NOMO-1 treated with DMSO at 0.1 percent for 48 hours (cell line): Measurements from ENCODE around the gene RNF126.

Source experiments
- DNase-seq: peaks from one replicate; lab custom pipeline; 2025; ENCODE audit not compliant: unreplicated experiment; lab: John Stamatoyannopoulos, UW

Gene RNF126

GRCh38 chr19:648305-648704 is 14.7 kb downstream of the RNF126 start:
- no peak for DNase-seq

GRCh38 chr19:647566-648284 is 15.3 kb downstream of the RNF126 start:
- no peak for DNase-seq

GRCh38 chr19:646779-647565 is 16.0 kb downstream of the RNF126 start:
- DNase-seq, result no peak

- DNase-seq, result no peak
These were observed 16.9 kb downstream of the RNF126 start for GRCh38 chr19:645912-646778.

GRCh38 chr19:644789-645188 is 18.2 kb downstream of the RNF126 start:
- no peak for DNase-seq

GRCh38 chr19:644363-644762 is 18.7 kb downstream of the RNF126 start:
- DNase-seq, result no peak

- DNase-seq, result no peak
These were observed 19.3 kb downstream of the RNF126 start for GRCh38 chr19:643736-644135.

GRCh38 chr19:642767-643727 is 20.0 kb downstream of the RNF126 start:
- no peak for DNase-seq

GRCh38 chr19:641702-642101 is 21.3 kb downstream of the RNF126 start:
- no peak for DNase-seq

- DNase-seq, result no peak
These were observed 22.3 kb downstream of the RNF126 start for GRCh38 chr19:640606-641189.

GRCh38 chr19:640161-640558 is 22.9 kb downstream of the RNF126 start:
- DNase-seq, result no peak

GRCh38 chr19:639253-640160 is 23.5 kb downstream of the RNF126 start, which contains the start of gene FGF22:
Gene FGF22 (plus strand): TSS chr19:639879. CDS start chr19:639926, 47 bp downstream.
- peak; percentile 74 for DNase-seq

- DNase-seq, result no peak
These were observed 24.1 kb downstream of the RNF126 start for GRCh38 chr19:638906-639252.

- DNase-seq, result no peak
These were observed 27.9 kb downstream of the RNF126 start for GRCh38 chr19:634975-635652.

GRCh38 chr19:633786-634639 is 29.0 kb downstream of the RNF126 start:
- no peak for DNase-seq

- peak; percentile 97 for DNase-seq
These were observed 29.8 kb downstream of the RNF126 start, which contains the start of gene POLRMT for GRCh38 chr19:633068-633785. Gene POLRMT (minus strand): TSS chr19:633537. CDS start chr19:633512, 25 bp downstream.
